Gastrocnemius medialis (tissue), 4 donors: ENCODE results near the gene PRDM16. TPM values are rescaled to one million over a fixed set of nuclear protein-coding genes. Genes with fewer than 3 reads are reported as not detected.

Source experiments
- ATAC-seq, 2 donors: fragments of 150-250 bp; one replicate each; pipeline ENCODE4 v1.9.1; 2016
- DNase-seq, 2 donors: peaks; one replicate each; pipeline ENCODE4 v3.0.0-alpha.2; 2019
- H3K27ac ChIP-seq, 4 donors: fragments of 200-600 bp; sonication (generic); 1 replicate in 1 of 4; 2 replicates in 3 of 4; pipeline ENCODE4 v1.5.1; 2016 to 2018; ENCODE audit warnings: mild to moderate bottlenecking in 2 of 4, moderate library complexity in 1 of 4
- H3K27me3 ChIP-seq, 3 donors: fragments of 200-600 bp; sonication (generic) in 2 of 3; 1 replicate in 1 of 3; 2 replicates in 2 of 3; pipeline versions ENCODE4 v1.5.1 to v1.6.0; 2016 to 2019; ENCODE audit warnings: mild to moderate bottlenecking in 1 of 3, moderate library complexity in 1 of 3
- H3K36me3 ChIP-seq, 2 donors: fragments of 200-600 bp; sonication (generic) in 1 of 2; one replicate each; pipeline ENCODE4 v1.5.1; 2017 to 2018
- H3K4me1 ChIP-seq, 2 donors: fragments of 200-600 bp; sonication (generic) in 1 of 2; one replicate each; pipeline ENCODE4 v1.5.1; 2016 to 2017; ENCODE audit warnings: mild to moderate bottlenecking in 2 of 2
- H3K4me3 ChIP-seq, 4 donors: fragments of 200-600 bp; sonication (generic) in 3 of 4; 1 replicate in 1 of 4; 2 replicates in 3 of 4; pipeline ENCODE4 v1.5.1; 2016 to 2019; ENCODE audit warnings: mild to moderate bottlenecking in 2 of 4
- H3K9me3 ChIP-seq, 3 donors: fragments of 200-600 bp; sonication (generic) in 2 of 3; 1 replicate in 1 of 3; 2 replicates in 2 of 3; pipeline ENCODE4 v1.5.1; 2016 to 2019
- CTCF ChIP-seq, 5 experiments: fragments of 450-650 bp in 3 of 5; fragments of 200-600 bp in 2 of 5; sonication (generic) in 2 of 5; IDR thresholded peaks in 4 of 5; conservative IDR thresholded peaks in 1 of 5; 1 replicate in 4 of 5; 2 replicates in 1 of 5; pipeline ENCODE4 v1.5.1; 2016 to 2019; ENCODE audit warnings: antibody characterized with exemption in 5 of 5, mild to moderate bottlenecking in 3 of 5, moderate library complexity in 3 of 5
- POLR2A ChIP-seq, 2 donors: fragments of 450-650 bp; IDR thresholded peaks; one replicate each; pipeline ENCODE4 v1.6.1; 2017; ENCODE audit warnings: antibody characterized with exemption in 2 of 2, mild to moderate bottlenecking in 2 of 2, moderate library complexity in 2 of 2
- in situ Hi-C, 4 donors: fragments of 200-750 bp; cut with MboI; loops; one replicate each; pipeline versions ENCODE4 v1.15.0 to v1.8.0; 2017; ENCODE audit warnings: low sequenced_read_pairs in 4 of 4
- intact Hi-C: fragments of 100-400 bp; cut with DNase I; formaldehyde crosslinking; loops from one replicate; pipeline ENCODE4 v1.15.1; 2023; ENCODE audit warnings: low total_unique reads
- total RNA-seq, 4 donors: library from RNA; depleted of rRNA; stranded (reverse); fragments of >200 nt; gene quantifications; one replicate each; pipeline versions ENCODE4 v1.1.0 to v1.2.3, GENCODE V29; 2016

PRDM16 gene
- total RNA-seq, 4 donors from 2014 or later: 0.03 to 0.19 (median 0.17) TPM

- in situ Hi-C loops (no loop called here), intact Hi-C loops (no loop called here)
- no peak overlapping the region for H3K27ac ChIP-seq
- DNase-seq: no peak
- no peaks in the 10 kb centered on the region for H3K4me1 ChIP-seq
- TF ChIP-seq CTCF (IDR thresholded peaks at IDR 0.05 in 4 of 5, conservative IDR thresholded peaks at IDR 0.05 in 1 of 5): no peak
- TF ChIP-seq POLR2A (IDR thresholded peaks at IDR 0.05): no peak
- H3K4me3 ChIP-seq: no peak overlapping the region
- H3K36me3 ChIP-seq: no peaks in the 10 kb centered on the region
- H3K27me3 ChIP-seq: no peaks in the 10 kb centered on the region
- no peak for ATAC-seq
- no peaks in the 10 kb centered on the region for H3K9me3 ChIP-seq
Measured at GRCh38 chr1:3477241-3477995, 408.4 kb downstream of the PRDM16 start.

GRCh38 chr1:3478187-3478586, 409.2 kb downstream of the PRDM16 start:
- TF ChIP-seq CTCF (IDR thresholded peaks at IDR 0.05 in 4 of 5, conservative IDR thresholded peaks at IDR 0.05 in 1 of 5) (no peak), POLR2A (IDR thresholded peaks at IDR 0.05) (no peak)
- no peaks in the 10 kb centered on the region for H3K4me1 ChIP-seq
- no peaks in the 10 kb centered on the region for H3K36me3 ChIP-seq
- H3K4me3 ChIP-seq: no peak overlapping the region
- no peaks in the 10 kb centered on the region for H3K9me3 ChIP-seq
- DNase-seq (no peak), ATAC-seq (no peak)
- intact Hi-C loops: no loop called here
- no peak overlapping the region for H3K27ac ChIP-seq
- peaks cover 0 to under 1% (median 0%) of the 10 kb centered on the region in 3 donors for H3K27me3 ChIP-seq
- in situ Hi-C loops: no loop called here

- in situ Hi-C loops (loop anchor here in 2 of 4 donors (10.0 kb wide), 1 partner anchor 145 kb away; the partner anchor contains the start of gene TPRG1L (in 2 of the 2)), intact Hi-C loops (no loop called here)
- Histone ChIP-seq H3K36me3 (no peaks in the 10 kb centered on the region), H3K27me3 (peaks cover 0 to 5% (median 0%) of the 10 kb centered on the region in 3 donors), H3K9me3 (no peaks in the 10 kb centered on the region), H3K27ac (no peak overlapping the region), H3K4me1 (no peaks in the 10 kb centered on the region), H3K4me3 (no peak overlapping the region)
- DNase-seq (no peak), ATAC-seq (no peak)
- TF ChIP-seq POLR2A (IDR thresholded peaks at IDR 0.05) (no peak), CTCF (IDR thresholded peaks at IDR 0.05 in 4 of 5, conservative IDR thresholded peaks at IDR 0.05 in 1 of 5) (no peak)
Measured at GRCh38 chr1:3479511-3480368, 410.7 kb downstream of the PRDM16 start.

GRCh38 chr1:3480369-3480719, 411.3 kb downstream of the PRDM16 start:
- in situ Hi-C loops: loop anchor here in 2 of 4 donors (10.0 kb wide), 1 partner anchor 144 kb away; the partner anchor contains the start of gene TPRG1L (in 2 of the 2)
- no peak overlapping the region for H3K27ac ChIP-seq
- ATAC-seq: no peak

More at GRCh38 chr1:3480369-3480719, 411.3 kb downstream of the PRDM16 start:
- no peak for DNase-seq
- H3K27me3 ChIP-seq: peaks cover 0 to 5% (median 0%) of the 10 kb centered on the region in 3 donors
- H3K9me3 ChIP-seq: no peaks in the 10 kb centered on the region
- TF ChIP-seq POLR2A (IDR thresholded peaks at IDR 0.05): no peak
- TF ChIP-seq CTCF (IDR thresholded peaks at IDR 0.05 in 4 of 5, conservative IDR thresholded peaks at IDR 0.05 in 1 of 5): no peak
- no peaks in the 10 kb centered on the region for H3K4me1 ChIP-seq
- no peaks in the 10 kb centered on the region for H3K36me3 ChIP-seq
- no peak overlapping the region for H3K4me3 ChIP-seq
- intact Hi-C loops: no loop called here
